HG03442 (cell line): Measurements from ENCODE around the gene POLR1A.

ENCODE experiments used
- ATAC-seq: cut with Tn5 transposase; IDR thresholded peaks from one replicate; pipeline ENCODE4 v1.9.1; 2021; ENCODE audit warnings: mild to moderate bottlenecking, moderate library complexity; ENCODE audit not compliant: unreplicated experiment

POLR1A gene

GRCh38 chr2:86097114-86097896 is 8.4 kb downstream of the POLR1A start:
- no peak for ATAC-seq

DNA sequence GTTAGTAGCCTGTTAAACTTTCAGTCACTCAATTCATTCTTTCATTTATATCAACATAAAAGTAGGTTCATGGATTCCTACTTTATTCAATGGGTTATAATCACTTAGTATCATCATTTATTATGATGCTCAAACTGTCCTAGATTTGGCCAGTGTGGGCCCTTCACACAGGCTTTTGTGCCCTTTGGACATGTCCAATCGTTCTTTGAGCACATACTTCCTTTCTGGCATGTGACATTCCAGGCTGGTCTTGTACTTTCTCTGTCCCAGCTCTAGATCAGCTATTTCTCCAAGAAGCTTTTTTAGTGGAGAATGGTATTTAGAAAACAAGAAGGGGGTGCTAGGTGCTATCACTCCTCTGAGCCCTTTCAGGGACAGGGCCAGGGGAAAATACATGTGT is 11.5 kb downstream of the POLR1A start:
- ATAC-seq = no peak

GRCh38 chr2:86087936-86088850 is 17.5 kb downstream of the POLR1A start:
- ATAC-seq = no peak

DNA sequence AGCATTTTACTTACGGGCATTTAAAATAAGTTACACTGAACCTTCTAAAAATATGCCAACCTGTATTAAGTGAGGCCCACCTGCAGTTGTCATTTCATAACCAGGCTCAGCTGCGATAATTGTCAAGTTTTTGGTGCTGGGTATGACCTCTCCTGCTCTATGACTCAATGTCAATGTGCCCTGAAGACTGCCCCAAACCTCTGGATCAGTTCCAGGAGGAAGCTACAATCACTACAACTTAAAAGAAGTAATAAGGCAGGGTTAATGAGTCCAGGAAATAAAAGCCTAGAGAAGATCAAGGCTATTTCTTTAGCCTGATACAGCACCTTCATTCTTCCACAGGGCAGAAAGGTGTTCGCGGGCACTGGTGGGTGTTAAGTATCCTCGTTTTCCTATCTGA is 22.9 kb downstream of the POLR1A start:
- ATAC-seq = no peak

- ATAC-seq = no peak
These were observed 24.0 kb downstream of the POLR1A start for GRCh38 chr2:86081724-86082123.

GRCh38 chr2:86079981-86080911 is 25.4 kb downstream of the POLR1A start:
- peak; percentile 82 for ATAC-seq

DNA sequence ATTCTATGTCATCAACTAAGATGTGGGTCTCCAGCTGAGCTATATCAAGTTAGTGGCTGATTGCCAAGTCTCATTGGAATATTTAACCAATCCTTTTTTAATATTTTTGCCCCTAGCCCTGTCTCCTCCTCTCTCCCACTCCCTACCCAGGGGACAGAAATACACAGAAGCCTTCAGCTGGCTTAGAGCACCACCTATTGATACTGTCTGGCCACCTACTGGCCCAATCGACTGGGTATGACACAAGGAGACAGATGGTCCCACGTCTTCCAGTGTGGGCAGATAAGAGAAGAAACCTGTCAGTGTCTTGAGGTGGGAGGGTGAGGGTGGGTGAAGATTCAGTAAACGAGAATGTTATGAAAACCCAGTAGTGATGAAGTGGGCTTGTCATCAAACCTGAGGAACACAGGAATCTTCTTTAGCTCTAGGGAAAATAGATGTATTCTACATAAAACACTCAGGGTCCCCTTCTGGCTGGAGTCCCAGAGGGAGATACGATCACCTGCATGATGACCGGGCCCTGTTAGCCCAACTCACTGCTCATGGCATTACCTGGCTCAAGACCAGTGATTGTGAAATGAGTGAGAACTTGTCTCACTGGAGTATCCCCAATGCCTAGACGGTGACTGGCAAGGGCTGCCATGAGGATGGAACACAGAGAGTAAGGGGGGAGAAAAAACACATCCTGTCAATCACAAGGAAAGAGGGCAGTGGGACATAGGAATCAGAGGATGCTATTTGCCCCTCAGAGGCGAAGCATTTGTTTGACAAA is 26.7 kb downstream of the POLR1A start:
- no peak for ATAC-seq

DNA sequence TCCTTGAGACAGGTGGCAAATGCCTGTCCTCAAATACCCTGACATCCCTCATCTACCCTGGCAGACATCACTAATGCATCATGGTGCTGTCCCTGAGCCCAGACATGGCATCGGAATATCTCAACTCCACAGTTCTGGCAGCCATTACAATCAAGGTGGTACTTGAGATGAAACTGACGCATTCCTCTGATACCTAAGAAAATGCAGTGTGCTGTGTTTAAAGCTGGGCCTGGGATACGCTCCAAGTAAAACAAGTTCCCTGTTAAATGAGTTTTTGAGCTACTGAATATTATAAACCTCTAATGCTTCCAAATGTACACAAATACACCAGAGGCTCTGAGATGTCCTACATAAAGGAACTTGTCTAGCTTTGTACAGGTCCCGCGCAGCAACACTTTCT is 29.8 kb downstream of the POLR1A start:
- ATAC-seq = no peak

DNA sequence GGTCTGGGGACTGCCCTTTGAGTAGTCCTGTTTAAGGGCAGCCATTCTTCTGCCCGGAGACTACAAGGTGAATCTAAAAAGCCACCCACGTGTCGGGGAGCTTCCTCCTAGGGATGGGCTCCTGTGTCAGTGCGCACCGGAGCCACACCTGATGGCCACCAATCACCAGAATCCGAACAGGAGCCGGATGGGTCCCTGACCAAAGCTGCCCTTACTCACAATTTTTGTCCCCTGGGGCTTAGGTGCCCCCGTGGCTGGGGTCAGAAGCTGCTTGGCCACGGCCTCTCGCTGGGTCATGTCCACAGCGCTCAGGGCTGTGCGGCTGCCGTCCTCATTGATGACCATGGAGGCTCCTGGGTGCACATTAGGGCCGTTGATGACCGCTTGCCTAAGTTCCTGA is 30.9 kb downstream of the POLR1A start:
- no peak for ATAC-seq

DNA sequence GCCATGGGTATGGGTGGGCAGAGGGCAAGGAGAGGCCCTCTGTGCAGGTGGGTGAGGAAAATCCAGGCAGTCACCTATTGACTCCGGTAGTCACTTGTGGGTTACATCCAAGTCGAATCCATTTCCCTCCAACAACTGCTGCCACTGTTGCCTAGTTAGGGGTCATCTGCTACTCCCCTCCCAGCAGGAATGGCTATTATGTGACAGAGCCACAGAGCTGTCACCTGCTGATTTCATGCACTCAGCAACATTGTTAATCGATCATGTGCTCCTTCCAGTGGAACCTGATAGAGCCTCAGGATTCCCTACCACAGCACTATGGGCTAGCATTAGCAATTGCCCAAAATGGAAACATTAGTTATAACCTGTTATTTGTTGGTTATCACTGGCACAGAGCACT is 31.4 kb downstream of the POLR1A start:
- ATAC-seq = no peak

DNA sequence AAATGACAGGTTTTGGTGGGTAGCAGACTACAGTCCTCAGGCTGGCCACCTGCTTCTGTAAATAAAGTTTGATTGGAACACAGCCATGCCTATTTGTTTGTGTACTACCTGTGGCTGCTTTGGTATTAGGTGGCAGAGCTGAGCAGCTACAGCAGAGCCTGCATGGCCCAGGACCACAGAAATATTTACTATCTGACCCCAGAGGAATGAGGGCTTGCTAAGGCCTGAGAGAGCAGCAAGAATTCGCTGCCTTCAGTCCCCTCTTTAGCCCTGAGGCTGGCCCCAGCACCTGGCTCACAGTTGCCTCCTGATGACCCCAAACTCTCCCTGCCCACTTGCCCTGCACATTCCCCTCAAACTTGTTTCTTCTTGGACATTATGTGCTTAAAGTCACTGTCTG is 32.5 kb downstream of the POLR1A start:
- no peak for ATAC-seq

DNA sequence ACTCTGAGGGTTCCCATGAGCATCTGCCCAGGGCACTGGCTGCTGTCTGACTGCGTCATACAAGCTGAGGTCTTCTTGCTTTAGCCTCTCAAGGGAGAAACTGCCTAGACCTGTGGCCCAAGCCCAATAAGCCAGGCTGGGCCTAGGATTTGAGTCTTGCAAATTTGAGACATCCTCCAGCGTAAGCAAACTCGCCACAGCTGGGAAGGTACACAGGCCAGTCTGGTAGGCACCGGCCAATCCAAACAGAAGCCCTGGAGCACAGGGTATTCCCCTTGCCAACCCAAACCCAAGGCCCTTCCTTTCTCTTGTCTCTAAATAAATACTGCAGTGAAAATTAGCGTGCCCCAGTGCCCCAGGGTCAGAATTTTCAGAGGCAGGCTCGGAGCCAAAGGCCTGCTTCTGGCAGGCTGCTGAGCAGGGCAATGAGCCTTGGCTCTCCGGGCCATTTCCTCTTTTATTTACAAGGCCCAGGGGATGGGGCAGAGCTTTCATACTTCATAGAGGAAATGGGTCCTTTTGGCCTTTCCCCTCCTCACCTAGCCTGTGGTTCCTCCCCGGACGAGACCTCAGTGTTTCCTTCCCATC is 33.3 kb downstream of the POLR1A start:
- ATAC-seq = peak; percentile 46

GRCh38 chr2:86070868-86071267 is 34.8 kb downstream of the POLR1A start:
- no peak for ATAC-seq

- ATAC-seq = no peak
These were observed 35.8 kb downstream of the POLR1A start for GRCh38 chr2:86069783-86070339.

DNA sequence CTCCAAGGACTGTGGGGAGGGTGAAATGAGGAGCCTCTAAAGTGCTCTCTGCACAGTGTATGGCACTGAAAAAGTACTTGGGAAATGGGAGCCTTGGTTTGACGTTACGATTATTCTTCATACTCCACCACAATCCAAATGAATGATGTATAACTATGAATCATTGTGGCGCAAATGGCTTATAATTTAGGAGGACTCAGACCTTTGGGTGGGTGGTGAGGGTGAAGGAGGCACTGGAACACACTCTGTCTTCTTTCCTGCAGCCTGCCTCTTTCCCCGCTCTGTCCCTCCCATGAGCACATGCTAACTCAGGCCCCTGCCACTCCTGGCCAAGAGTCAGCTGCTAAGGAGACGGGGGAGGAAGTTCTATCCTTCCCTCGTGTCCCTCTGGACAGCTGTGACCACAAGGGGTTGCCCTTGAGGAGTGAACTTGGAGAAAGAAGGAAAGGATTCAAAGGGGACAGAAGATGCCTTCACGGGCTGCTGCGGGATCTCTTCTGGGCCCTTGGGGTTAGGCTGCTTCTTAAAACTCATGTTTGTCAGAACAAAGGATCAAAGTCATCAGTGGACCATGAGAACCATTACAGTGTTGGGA is 36.5 kb downstream of the POLR1A start:
- no peak for ATAC-seq

- no peak for ATAC-seq
These were observed 37.0 kb downstream of the POLR1A start for GRCh38 chr2:86068648-86069047.

- no peak for ATAC-seq
These were observed 37.5 kb downstream of the POLR1A start for GRCh38 chr2:86068136-86068588.

GRCh38 chr2:86066915-86067314 is 38.8 kb downstream of the POLR1A start:
- ATAC-seq = no peak

DNA sequence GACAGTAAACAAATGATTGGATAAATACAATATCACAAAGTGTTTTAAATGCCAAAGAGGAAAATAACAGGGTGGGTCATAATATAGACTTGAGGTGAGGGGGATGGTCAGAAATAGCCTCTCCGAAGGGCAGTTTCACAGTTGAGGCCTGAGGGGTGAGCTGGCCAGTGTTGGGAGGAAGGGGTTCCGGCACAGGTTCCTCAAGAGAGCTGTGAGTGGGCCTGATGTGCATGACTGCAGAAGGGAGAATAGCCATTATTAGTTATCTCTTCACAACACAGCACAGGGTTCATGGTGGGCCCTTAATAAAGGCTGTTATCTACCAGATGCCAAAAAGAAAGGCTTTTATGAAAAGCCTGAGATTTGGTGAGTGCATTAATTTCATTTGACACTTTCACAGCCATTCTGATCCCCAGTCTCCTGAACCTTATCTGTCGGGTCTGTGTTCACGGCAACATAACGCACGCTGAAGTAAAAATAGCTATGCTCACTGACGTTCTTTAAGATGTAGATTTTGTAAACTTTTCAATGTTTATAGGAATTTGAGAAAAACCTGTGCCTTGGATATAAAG is 39.6 kb downstream of the POLR1A start:
- no peak for ATAC-seq
